ENCODE results near the gene TMEM107.

DNA sequence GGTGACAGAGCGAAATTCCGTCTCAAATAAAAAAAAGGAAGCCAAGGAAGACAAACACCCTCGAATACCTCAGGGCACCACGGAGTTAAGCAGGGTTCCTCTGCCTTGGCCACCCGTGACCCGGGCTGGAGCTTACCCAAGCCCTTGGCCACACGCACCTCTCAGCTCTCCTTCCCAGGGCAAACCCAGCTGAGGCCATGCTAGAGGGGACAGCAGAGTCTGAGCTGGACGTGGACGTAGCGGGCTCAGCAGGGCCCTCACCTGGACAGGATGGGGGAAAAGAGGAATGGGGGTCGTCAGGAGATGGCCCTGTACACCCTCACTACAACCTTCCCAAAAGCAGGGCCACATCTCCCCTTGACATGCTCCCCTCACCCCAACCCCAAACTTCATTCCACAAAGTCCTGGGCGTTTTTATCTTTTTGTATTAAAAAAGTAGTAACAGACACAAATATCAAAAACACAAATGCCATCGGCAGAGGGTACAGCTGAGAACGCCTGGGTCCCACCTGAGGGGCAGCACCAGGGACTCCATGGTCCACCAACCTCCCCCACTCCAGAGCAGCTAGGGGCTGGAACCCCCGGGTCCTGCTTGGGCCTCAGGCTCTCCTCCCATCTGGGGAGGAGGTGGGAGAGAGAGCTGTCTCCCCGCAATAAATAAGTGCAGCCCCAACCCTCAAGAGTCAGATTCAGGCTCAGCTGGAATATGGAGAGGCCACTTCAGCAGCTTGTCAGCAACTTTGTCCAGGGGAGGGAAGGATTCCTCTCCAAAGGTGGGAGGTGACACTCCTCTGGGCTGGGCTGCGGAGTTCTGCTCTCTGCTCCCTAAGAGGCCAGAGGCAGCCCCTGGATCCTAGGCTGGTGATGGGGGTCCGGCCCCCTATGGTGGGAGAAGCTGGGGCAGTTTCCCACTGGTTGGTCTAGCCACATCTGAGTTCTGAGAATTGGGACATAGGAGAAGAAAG, 35.8 kb downstream of the TMEM107 start:
- TF ChIP-seq, protein P1, sequence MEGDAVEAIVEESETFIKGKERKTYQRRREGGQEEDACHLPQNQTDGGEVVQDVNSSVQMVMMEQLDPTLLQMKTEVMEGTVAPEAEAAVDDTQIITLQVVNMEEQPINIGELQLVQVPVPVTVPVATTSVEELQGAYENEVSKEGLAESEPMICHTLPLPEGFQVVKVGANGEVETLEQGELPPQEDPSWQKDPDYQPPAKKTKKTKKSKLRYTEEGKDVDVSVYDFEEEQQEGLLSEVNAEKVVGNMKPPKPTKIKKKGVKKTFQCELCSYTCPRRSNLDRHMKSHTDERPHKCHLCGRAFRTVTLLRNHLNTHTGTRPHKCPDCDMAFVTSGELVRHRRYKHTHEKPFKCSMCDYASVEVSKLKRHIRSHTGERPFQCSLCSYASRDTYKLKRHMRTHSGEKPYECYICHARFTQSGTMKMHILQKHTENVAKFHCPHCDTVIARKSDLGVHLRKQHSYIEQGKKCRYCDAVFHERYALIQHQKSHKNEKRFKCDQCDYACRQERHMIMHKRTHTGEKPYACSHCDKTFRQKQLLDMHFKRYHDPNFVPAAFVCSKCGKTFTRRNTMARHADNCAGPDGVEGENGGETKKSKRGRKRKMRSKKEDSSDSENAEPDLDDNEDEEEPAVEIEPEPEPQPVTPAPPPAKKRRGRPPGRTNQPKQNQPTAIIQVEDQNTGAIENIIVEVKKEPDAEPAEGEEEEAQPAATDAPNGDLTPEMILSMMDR (IDR thresholded peaks at IDR 0.05 in 2 of 3, conservative IDR thresholded peaks at IDR 0.05 in 1 of 3; ENCODE audit: borderline replicate concordance in 1 of 3, insufficient read depth in 1 of 3, low read depth in 2 of 3, low read length in 2 of 3): no peak
- TF ChIP-seq ZFX (IDR thresholded peaks at IDR 0.05) (no peak), POLR2A (IDR thresholded peaks at IDR 0.05; ENCODE audit: borderline replicate concordance, extremely low read depth, insufficient read depth, insufficient read length) (no peak), SRF (IDR thresholded peaks at IDR 0.05; ENCODE audit: low read depth) (no peak), SIN3A (IDR thresholded peaks at IDR 0.05; ENCODE audit: low read depth) (no peak), EZH2 (IDR thresholded peaks at IDR 0.05) (no peak), SP1 (IDR thresholded peaks at IDR 0.05; ENCODE audit: low read depth) (no peak), FOSL1 (IDR thresholded peaks at IDR 0.05; ENCODE audit: low read depth) (no peak), YY1 (IDR thresholded peaks at IDR 0.05; ENCODE audit: extremely low read depth, insufficient replicate concordance, low read depth, low read length) (no peak), POLR2AphosphoS5 (IDR thresholded peaks at IDR 0.05; ENCODE audit: low read depth, low read length) (no peak), CEBPB (IDR thresholded peaks at IDR 0.05; ENCODE audit: low read depth) (no peak), JUND (IDR thresholded peaks at IDR 0.05) (no peak), ZNF274 (IDR thresholded peaks at IDR 0.05; ENCODE audit: low read depth, low read length) (no peak)
- TF ChIP-seq, protein P2, sequence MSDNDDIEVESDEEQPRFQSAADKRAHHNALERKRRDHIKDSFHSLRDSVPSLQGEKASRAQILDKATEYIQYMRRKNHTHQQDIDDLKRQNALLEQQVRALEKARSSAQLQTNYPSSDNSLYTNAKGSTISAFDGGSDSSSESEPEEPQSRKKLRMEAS (IDR thresholded peaks at IDR 0.05): no peak
